Measurements from ENCODE around the gene RRP1B.

DNA sequence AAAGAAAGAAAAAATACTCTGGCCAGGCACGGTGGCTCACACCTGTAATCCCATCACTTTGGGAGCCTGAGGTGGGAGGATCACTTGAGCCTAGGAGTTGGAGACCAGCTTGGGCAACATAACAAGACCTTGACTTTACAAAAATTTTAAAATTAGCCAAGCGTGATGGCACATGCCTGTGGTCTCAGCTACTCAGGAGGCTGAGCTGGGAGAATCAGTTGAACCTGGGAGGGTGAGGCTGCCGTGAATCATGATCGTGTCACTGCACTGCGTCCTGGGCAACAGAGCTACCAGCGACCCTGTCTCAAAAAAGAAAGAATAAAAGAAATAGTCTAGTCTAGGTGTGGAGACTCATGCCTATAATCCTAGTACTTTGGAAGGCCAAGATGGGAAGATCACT, 22.3 kb downstream of the RRP1B start:
- TF ChIP-seq CTCF (IDR thresholded peaks at IDR 0.05) (no peak), POLR2A (IDR thresholded peaks at IDR 0.05) (no peak)
